Skeletal muscle tissue (tissue), 4 donors: Measurements from ENCODE around the gene DNAJC1. TPM values are rescaled to one million over a fixed set of nuclear protein-coding genes. Genes with fewer than 3 reads are reported as not detected.

Experiments used
- H3K27ac ChIP-seq: one replicate; pipeline ENCODE4 v1.7.0; 2013; ENCODE audit warnings: mild to moderate bottlenecking, low read depth, low read length, inconsistent platforms
- H3K27me3 ChIP-seq, 3 donors: one replicate each; pipeline ENCODE4 v1.7.0; 2013; ENCODE audit warnings: low read length in 3 of 3; ENCODE audit not compliant: control insufficient read depth in 3 of 3, insufficient read depth in 3 of 3
- H3K36me3 ChIP-seq, 3 donors: one replicate each; pipeline ENCODE4 v1.7.0; 2013; ENCODE audit warnings: low read length in 3 of 3; ENCODE audit not compliant: control insufficient read depth in 3 of 3, insufficient read depth in 3 of 3
- H3K4me1 ChIP-seq, 3 donors: one replicate each; pipeline ENCODE4 v1.7.0; 2013; ENCODE audit warnings: low read length in 3 of 3, mild to moderate bottlenecking in 3 of 3; ENCODE audit not compliant: control insufficient read depth in 3 of 3, insufficient read depth in 3 of 3
- H3K4me3 ChIP-seq, 3 donors: one replicate each; pipeline ENCODE4 v1.7.0; 2013; ENCODE audit warnings: low read length in 3 of 3
- H3K9ac ChIP-seq, 3 donors: one replicate each; pipeline ENCODE4 v1.7.0; 2013; ENCODE audit warnings: low read length in 3 of 3, mild to moderate bottlenecking in 3 of 3, moderate library complexity in 2 of 3, low read depth in 1 of 3
- H3K9me3 ChIP-seq, 3 donors: one replicate each; pipeline ENCODE4 v1.7.0; 2013; ENCODE audit warnings: low read length in 3 of 3; ENCODE audit not compliant: control insufficient read depth in 3 of 3
- total RNA-seq: library from RNA; depleted of rRNA; stranded (reverse); fragments of >200 nt; gene quantifications from one replicate; pipeline ENCODE4 v1.2.3, GENCODE V29; 2014
- donor health status: Osteomylitis.

DNAJC1 gene
- total RNA-seq, 1 donor from 2014 or later: 9.9 TPM

DNA sequence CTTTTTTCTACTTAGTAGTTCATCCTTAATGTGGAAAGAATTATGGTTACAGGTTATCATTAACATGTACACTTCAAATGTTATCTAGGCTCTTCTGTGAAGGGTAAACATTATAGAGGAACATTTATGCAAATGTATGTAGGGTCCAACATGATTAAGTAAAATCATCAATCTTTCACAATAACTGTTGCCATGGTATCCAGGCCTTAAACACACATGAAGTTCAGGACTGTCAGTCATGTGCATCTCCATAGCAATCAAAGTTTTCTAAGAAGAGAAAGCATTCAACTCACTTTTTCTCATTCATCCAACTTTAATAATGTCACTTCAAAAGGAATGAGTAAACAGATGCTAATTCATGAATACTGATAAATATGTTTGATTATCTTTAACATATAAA lies 83.6 kb downstream of the DNAJC1 start:
- H3K4me3 ChIP-seq: no peak overlapping the region
- peaks cover 0 to 8% (median 3%) of the 10 kb centered on the region in 3 donors for H3K36me3 ChIP-seq
- H3K9me3 ChIP-seq: no peaks in the 10 kb centered on the region
- no peaks in the 10 kb centered on the region for H3K4me1 ChIP-seq
- no peak overlapping the region for H3K27ac ChIP-seq
- no peak overlapping the region for H3K9ac ChIP-seq
- no peaks in the 10 kb centered on the region for H3K27me3 ChIP-seq

DNA sequence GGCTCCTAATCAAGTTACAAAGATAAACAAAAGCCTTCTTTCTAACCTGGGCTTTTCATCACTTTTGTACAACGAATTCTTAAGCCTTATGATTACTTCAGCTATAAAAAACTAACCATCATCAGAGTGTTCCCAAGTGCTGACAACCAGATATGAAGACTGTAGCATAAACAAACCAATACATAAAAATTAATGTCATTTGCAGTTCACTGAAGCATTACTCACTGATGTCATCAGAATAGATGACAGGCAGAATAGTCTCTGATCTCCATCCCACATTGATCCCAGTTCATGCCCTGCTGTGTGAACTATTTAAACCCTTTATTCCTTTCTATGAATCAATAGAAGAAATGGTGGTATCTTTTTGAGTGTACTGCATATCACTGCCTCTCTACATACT lies 84.4 kb downstream of the DNAJC1 start:
- Histone ChIP-seq H3K4me1 (no peaks in the 10 kb centered on the region), H3K4me3 (no peak overlapping the region), H3K9me3 (no peaks in the 10 kb centered on the region), H3K27ac (no peak overlapping the region), H3K9ac (no peak overlapping the region), H3K36me3 (peaks cover 0 to 8% (median 3%) of the 10 kb centered on the region in 3 donors), H3K27me3 (no peaks in the 10 kb centered on the region)

GRCh38 chr10:21912625-21913024 lies 90.9 kb downstream of the DNAJC1 start:
- Histone ChIP-seq H3K36me3 (no peaks in the 10 kb centered on the region), H3K9ac (no peak overlapping the region), H3K27me3 (no peaks in the 10 kb centered on the region), H3K4me3 (no peak overlapping the region), H3K27ac (no peak overlapping the region), H3K9me3 (no peaks in the 10 kb centered on the region), H3K4me1 (no peaks in the 10 kb centered on the region)

DNA sequence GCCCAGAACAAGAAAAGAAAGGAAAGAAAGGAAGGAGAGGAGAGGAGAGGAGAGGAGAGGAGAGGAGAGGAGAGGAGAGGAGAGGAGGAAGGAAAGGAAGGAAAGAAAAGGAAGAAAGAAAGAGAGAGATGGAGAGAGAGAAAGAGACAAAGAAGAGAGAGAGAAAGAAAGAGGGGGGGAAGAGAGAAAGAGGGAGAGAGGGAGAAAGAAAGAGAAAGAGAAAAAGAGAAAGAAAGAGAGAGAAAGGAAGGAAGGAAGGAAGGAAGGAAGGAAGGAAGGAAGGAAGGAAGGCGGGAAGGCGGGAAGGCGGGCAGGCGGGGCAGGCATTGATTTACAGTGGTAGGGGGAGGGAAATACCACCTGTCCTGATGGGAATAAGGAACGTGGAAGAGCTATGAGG lies 92.7 kb downstream of the DNAJC1 start:
- Histone ChIP-seq H3K9me3 (no peaks in the 10 kb centered on the region), H3K4me3 (no peak overlapping the region), H3K9ac (no peak overlapping the region), H3K27ac (no peak overlapping the region), H3K4me1 (no peaks in the 10 kb centered on the region), H3K36me3 (no peaks in the 10 kb centered on the region), H3K27me3 (no peaks in the 10 kb centered on the region)

GRCh38 chr10:21907436-21907835 lies 96.1 kb downstream of the DNAJC1 start:
- H3K27me3 ChIP-seq: no peaks in the 10 kb centered on the region
- no peak overlapping the region for H3K9ac ChIP-seq
- H3K4me3 ChIP-seq: no peak overlapping the region
- peaks cover 0 to 3% (median 0%) of the 10 kb centered on the region in 3 donors for H3K36me3 ChIP-seq
- H3K27ac ChIP-seq: no peak overlapping the region
- no peaks in the 10 kb centered on the region for H3K4me1 ChIP-seq
- no peaks in the 10 kb centered on the region for H3K9me3 ChIP-seq

DNA sequence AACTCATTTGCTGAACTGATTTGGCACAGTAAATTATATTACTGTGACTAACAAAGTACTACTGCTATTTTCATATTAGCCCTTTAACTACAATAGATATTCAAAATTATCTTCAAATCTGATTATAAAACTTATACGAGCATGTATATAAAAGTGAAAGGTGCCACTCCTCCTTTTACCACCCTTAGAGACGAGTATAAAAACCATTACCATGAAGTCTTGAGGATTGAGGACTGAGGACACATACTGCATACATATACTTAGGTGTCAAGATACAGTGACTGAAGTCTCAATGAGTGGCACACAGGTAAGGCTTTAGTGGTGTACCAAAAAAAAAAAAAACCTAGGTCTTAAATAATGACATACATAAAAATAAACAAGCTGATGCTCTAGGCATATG lies 98.6 kb downstream of the DNAJC1 start:
- no peak overlapping the region for H3K4me3 ChIP-seq
- no peaks in the 10 kb centered on the region for H3K4me1 ChIP-seq
- H3K27me3 ChIP-seq: no peaks in the 10 kb centered on the region
- peaks cover 0 to 3% (median 0%) of the 10 kb centered on the region in 3 donors for H3K36me3 ChIP-seq
- H3K9ac ChIP-seq: no peak overlapping the region
- H3K27ac ChIP-seq: no peak overlapping the region
- no peaks in the 10 kb centered on the region for H3K9me3 ChIP-seq

DNA sequence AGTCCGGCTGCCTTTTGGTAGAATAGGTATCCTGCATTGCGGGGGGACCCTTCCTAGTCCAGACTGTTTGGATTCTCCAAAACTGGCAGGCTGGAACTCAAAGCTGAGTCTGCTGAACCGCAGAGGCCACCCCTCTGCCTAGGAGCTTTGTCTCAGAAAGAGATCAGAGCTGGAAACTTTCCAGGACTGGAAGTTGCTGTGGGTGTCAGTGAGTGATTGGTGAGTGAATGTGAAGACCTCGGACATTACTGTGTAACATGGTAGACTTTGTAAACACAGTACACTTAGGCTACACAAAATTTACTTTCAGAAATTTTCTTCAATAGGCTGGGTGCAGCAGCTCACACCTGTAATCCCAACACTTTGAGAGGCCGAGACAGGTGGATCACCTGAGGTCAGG lies 103.8 kb downstream of the DNAJC1 start:
- Histone ChIP-seq H3K27ac (no peak overlapping the region), H3K4me1 (no peaks in the 10 kb centered on the region), H3K4me3 (no peak overlapping the region), H3K9ac (no peak overlapping the region), H3K9me3 (no peaks in the 10 kb centered on the region), H3K36me3 (peaks cover 0 to 12% (median under 1%) of the 10 kb centered on the region in 3 donors), H3K27me3 (no peaks in the 10 kb centered on the region)

- H3K9ac ChIP-seq: no peak overlapping the region
- no peak overlapping the region for H3K4me3 ChIP-seq
- peaks cover 0 to 3% (median 2%) of the 10 kb centered on the region in 3 donors for H3K9me3 ChIP-seq
- no peaks in the 10 kb centered on the region for H3K4me1 ChIP-seq
- no peaks in the 10 kb centered on the region for H3K27me3 ChIP-seq
- peaks cover 0 to 12% (median 2%) of the 10 kb centered on the region in 3 donors for H3K36me3 ChIP-seq
- H3K27ac ChIP-seq: no peak overlapping the region
These were observed 107.6 kb downstream of the DNAJC1 start for GRCh38 chr10:21895932-21896331.

DNA sequence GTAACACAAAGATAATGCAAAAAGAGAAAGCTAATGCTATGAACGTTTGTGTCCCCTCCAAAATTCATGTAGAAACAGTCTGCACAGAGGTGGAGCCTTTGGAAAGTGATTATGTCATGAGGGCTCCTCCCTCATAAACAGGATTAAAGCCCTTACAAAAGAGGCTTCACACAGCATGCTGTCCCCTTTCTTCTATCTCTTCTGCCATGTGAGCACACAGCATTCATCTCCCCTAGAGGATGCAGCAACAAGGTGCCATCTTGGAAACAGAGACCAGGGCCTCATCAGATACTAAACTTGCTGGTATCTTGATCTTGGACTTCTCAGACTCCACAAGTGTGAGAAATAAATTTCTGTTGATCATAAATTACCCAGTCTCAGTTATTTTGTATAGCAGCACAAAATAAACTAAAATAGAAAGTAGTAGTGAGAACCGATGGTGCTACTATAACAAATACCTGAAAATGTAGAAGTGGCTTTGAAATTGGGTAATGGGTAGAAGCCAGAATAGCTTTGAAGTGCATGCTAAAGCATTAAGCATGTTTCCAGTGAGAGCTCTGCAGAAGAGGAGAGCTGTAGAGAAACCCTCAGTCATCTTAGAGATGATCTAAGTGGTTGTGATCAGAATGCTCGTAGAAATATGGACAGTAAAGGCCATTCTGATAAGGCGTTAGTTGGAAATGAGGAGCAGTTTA lies 108.7 kb downstream of the DNAJC1 start:
- Histone ChIP-seq H3K9ac (no peak overlapping the region), H3K4me3 (no peak overlapping the region), H3K4me1 (no peaks in the 10 kb centered on the region), H3K36me3 (peaks cover 0 to 12% (median 2%) of the 10 kb centered on the region in 3 donors), H3K27me3 (no peaks in the 10 kb centered on the region), H3K27ac (no peak overlapping the region), H3K9me3 (peaks cover 0 to 3% (median 2%) of the 10 kb centered on the region in 3 donors)

- H3K4me3 ChIP-seq: no peak overlapping the region
- H3K9me3 ChIP-seq: peaks cover 0 to 3% (median 2%) of the 10 kb centered on the region in 3 donors
- H3K4me1 ChIP-seq: no peaks in the 10 kb centered on the region
- H3K9ac ChIP-seq: no peak overlapping the region
- H3K27ac ChIP-seq: no peak overlapping the region
- peaks cover 0 to 6% (median 2%) of the 10 kb centered on the region in 3 donors for H3K36me3 ChIP-seq
- H3K27me3 ChIP-seq: no peaks in the 10 kb centered on the region
These were observed 112.1 kb downstream of the DNAJC1 start for GRCh38 chr10:21891439-21891838.
